T-helper 22 cell (primary cell): ENCODE measurements around the gene TMUB2.

Experiments
- DNase-seq: peaks from one replicate; pipeline ENCODE4 v3.0.0-alpha.2; 2020; ENCODE audit warnings: low read depth

TMUB2 gene

GRCh38 chr17:44203731-44204440 is 17.1 kb downstream of the TMUB2 start:
- no peak for DNase-seq

GRCh38 chr17:44204441-44204882 is 17.7 kb downstream of the TMUB2 start:
- DNase-seq: no peak

- DNase-seq: no peak
These were observed 19.4 kb downstream of the TMUB2 start for GRCh38 chr17:44205962-44206824.

GRCh38 chr17:44206825-44207155 is 20.0 kb downstream of the TMUB2 start:
- DNase-seq: no peak

GRCh38 chr17:44207319-44207718 is 20.5 kb downstream of the TMUB2 start:
- no peak for DNase-seq

GRCh38 chr17:44207743-44208142 is 21.0 kb downstream of the TMUB2 start:
- no peak for DNase-seq

GRCh38 chr17:44209786-44210341 is 23.1 kb downstream of the TMUB2 start:
- no peak for DNase-seq

- peak; percentile 78 for DNase-seq
These were observed 23.8 kb downstream of the TMUB2 start for GRCh38 chr17:44210342-44211192.

- no peak for DNase-seq
These were observed 24.8 kb downstream of the TMUB2 start for GRCh38 chr17:44211281-44212265.

GRCh38 chr17:44212507-44213402 is 26.0 kb downstream of the TMUB2 start:
- no peak for DNase-seq

GRCh38 chr17:44213403-44214229 is 26.8 kb downstream of the TMUB2 start:
- no peak for DNase-seq

GRCh38 chr17:44214230-44214494 is 27.4 kb downstream of the TMUB2 start:
- DNase-seq: no peak

GRCh38 chr17:44214896-44215295 is 28.1 kb downstream of the TMUB2 start:
- DNase-seq: no peak

GRCh38 chr17:44216173-44216572 is 29.4 kb downstream of the TMUB2 start:
- DNase-seq: no peak

GRCh38 chr17:44216694-44217093 is 29.9 kb downstream of the TMUB2 start:
- no peak for DNase-seq

GRCh38 chr17:44217738-44218343 is 31.1 kb downstream of the TMUB2 start:
- DNase-seq: no peak

- peak; percentile 80 for DNase-seq
These were observed 31.8 kb downstream of the TMUB2 start for GRCh38 chr17:44218344-44219107.

GRCh38 chr17:44219108-44219615 is 32.4 kb downstream of the TMUB2 start:
- peak; percentile 56 for DNase-seq
